GM23338 (cell line): Measurements from ENCODE around the gene FARP1.

Experiments used
- CREB1 ChIP-seq: fragments of 250-450 bp; sonication (Bioruptor Pico); IDR thresholded peaks from 2 replicates; pipeline ENCODE4 v1.5.0; 2020; ENCODE audit warnings: low read depth, mild to moderate bottlenecking, moderate library complexity
- ETS1 ChIP-seq: IDR thresholded peaks from 2 replicates; pipeline ENCODE4 v1.6.1; 2016; ENCODE audit warnings: antibody characterized with exemption
- EZH2 ChIP-seq: fragments of 200-600 bp; sonication (generic); IDR thresholded peaks from one replicate; pipeline ENCODE4 v1.8.0; 2017; ENCODE audit warnings: antibody characterized with exemption, mild to moderate bottlenecking, low read depth; ENCODE audit not compliant: unreplicated experiment
- EZH2phosphoT487 ChIP-seq: fragments of 200-600 bp; sonication (generic); IDR thresholded peaks from one replicate; pipeline ENCODE4 v1.8.1; 2018; ENCODE audit warnings: antibody characterized with exemption; ENCODE audit not compliant: unreplicated experiment
- JUNB ChIP-seq: IDR thresholded peaks from one replicate; pipeline ENCODE4 v1.6.1; 2016; ENCODE audit warnings: antibody characterized with exemption; ENCODE audit not compliant: unreplicated experiment
- NANOG ChIP-seq: IDR thresholded peaks from 2 replicates; pipeline ENCODE4 v1.6.1; 2016; ENCODE audit warnings: antibody characterized with exemption, borderline replicate concordance
- POLR2AphosphoS5 ChIP-seq: IDR thresholded peaks from 2 replicates; pipeline ENCODE4 v1.6.1; 2016; ENCODE audit warnings: antibody characterized with exemption, low read depth
- REST ChIP-seq: IDR thresholded peaks from one replicate; pipeline ENCODE4 v1.6.1; 2018; ENCODE audit warnings: antibody characterized with exemption; ENCODE audit not compliant: unreplicated experiment
- STAT1 ChIP-seq: IDR thresholded peaks from one replicate; pipeline ENCODE4 v1.6.1; 2016; ENCODE audit warnings: antibody characterized with exemption; ENCODE audit not compliant: unreplicated experiment
- ZNF114 ChIP-seq: fragments of 250-450 bp; sonication (Bioruptor Pico); IDR thresholded peaks from 2 replicates; pipeline ENCODE4 v1.5.0; 2020; ENCODE audit warnings: mild to moderate bottlenecking, moderate library complexity
- ZNF331 ChIP-seq: fragments of 250-450 bp; sonication (Bioruptor Pico); IDR thresholded peaks from 2 replicates; pipeline ENCODE4 v1.5.0; 2020; ENCODE audit warnings: low read depth, mild to moderate bottlenecking, moderate library complexity
- TF ChIP-seq, protein P1 (sequence below), 2 experiments: fragments of 200-600 bp in 1 of 2; sonication (generic) in 1 of 2; conservative IDR thresholded peaks; 2 replicates each; pipeline versions ENCODE4 v1.5.1 to v1.6.1; 2016 to 2017; ENCODE audit warnings: antibody characterized with exemption in 2 of 2, low read depth in 2 of 2, mild to moderate bottlenecking in 2 of 2, moderate library complexity in 1 of 2
- TF ChIP-seq, protein P2 (sequence below): fragments of 250-450 bp; sonication (Bioruptor Pico); IDR thresholded peaks from 2 replicates; pipeline ENCODE4 v1.5.0; 2020; ENCODE audit warnings: mild to moderate bottlenecking, moderate library complexity

DNA sequence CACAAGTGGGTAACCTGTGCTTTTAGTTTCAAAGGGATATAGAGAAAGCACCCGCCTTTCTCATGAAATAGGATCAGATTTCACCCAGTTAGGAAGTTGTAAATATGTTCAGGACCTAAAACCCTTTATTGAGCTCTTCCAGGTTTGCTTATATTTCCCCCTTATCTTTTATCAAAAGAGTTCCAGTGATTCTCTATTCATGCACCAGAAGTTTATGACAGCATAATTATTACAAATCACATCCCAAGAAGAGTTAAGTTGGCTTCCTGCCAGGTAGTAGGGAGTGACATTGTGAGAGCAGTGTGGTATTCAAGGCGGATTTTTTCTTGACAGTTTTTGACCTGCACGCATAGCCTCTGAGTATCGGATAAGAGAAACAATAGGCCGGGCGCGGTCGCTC lies 243.7 kb downstream of the FARP1 start:
- TF ChIP-seq POLR2AphosphoS5 (no peak), NANOG (no peak), EZH2 (no peak), ETS1 (no peak), REST (no peak), EZH2phosphoT487 (no peak), ZNF331 (CRISPR knock-in tag) (no peak), ZNF114 (no peak), STAT1 (no peak), JUNB (no peak), CREB1 (no peak)
- TF ChIP-seq, protein P1, sequence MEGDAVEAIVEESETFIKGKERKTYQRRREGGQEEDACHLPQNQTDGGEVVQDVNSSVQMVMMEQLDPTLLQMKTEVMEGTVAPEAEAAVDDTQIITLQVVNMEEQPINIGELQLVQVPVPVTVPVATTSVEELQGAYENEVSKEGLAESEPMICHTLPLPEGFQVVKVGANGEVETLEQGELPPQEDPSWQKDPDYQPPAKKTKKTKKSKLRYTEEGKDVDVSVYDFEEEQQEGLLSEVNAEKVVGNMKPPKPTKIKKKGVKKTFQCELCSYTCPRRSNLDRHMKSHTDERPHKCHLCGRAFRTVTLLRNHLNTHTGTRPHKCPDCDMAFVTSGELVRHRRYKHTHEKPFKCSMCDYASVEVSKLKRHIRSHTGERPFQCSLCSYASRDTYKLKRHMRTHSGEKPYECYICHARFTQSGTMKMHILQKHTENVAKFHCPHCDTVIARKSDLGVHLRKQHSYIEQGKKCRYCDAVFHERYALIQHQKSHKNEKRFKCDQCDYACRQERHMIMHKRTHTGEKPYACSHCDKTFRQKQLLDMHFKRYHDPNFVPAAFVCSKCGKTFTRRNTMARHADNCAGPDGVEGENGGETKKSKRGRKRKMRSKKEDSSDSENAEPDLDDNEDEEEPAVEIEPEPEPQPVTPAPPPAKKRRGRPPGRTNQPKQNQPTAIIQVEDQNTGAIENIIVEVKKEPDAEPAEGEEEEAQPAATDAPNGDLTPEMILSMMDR (conservative IDR thresholded peaks at IDR 0.05; ENCODE audit: low read depth in 2 of 2) = no peak
- TF ChIP-seq, protein P2, sequence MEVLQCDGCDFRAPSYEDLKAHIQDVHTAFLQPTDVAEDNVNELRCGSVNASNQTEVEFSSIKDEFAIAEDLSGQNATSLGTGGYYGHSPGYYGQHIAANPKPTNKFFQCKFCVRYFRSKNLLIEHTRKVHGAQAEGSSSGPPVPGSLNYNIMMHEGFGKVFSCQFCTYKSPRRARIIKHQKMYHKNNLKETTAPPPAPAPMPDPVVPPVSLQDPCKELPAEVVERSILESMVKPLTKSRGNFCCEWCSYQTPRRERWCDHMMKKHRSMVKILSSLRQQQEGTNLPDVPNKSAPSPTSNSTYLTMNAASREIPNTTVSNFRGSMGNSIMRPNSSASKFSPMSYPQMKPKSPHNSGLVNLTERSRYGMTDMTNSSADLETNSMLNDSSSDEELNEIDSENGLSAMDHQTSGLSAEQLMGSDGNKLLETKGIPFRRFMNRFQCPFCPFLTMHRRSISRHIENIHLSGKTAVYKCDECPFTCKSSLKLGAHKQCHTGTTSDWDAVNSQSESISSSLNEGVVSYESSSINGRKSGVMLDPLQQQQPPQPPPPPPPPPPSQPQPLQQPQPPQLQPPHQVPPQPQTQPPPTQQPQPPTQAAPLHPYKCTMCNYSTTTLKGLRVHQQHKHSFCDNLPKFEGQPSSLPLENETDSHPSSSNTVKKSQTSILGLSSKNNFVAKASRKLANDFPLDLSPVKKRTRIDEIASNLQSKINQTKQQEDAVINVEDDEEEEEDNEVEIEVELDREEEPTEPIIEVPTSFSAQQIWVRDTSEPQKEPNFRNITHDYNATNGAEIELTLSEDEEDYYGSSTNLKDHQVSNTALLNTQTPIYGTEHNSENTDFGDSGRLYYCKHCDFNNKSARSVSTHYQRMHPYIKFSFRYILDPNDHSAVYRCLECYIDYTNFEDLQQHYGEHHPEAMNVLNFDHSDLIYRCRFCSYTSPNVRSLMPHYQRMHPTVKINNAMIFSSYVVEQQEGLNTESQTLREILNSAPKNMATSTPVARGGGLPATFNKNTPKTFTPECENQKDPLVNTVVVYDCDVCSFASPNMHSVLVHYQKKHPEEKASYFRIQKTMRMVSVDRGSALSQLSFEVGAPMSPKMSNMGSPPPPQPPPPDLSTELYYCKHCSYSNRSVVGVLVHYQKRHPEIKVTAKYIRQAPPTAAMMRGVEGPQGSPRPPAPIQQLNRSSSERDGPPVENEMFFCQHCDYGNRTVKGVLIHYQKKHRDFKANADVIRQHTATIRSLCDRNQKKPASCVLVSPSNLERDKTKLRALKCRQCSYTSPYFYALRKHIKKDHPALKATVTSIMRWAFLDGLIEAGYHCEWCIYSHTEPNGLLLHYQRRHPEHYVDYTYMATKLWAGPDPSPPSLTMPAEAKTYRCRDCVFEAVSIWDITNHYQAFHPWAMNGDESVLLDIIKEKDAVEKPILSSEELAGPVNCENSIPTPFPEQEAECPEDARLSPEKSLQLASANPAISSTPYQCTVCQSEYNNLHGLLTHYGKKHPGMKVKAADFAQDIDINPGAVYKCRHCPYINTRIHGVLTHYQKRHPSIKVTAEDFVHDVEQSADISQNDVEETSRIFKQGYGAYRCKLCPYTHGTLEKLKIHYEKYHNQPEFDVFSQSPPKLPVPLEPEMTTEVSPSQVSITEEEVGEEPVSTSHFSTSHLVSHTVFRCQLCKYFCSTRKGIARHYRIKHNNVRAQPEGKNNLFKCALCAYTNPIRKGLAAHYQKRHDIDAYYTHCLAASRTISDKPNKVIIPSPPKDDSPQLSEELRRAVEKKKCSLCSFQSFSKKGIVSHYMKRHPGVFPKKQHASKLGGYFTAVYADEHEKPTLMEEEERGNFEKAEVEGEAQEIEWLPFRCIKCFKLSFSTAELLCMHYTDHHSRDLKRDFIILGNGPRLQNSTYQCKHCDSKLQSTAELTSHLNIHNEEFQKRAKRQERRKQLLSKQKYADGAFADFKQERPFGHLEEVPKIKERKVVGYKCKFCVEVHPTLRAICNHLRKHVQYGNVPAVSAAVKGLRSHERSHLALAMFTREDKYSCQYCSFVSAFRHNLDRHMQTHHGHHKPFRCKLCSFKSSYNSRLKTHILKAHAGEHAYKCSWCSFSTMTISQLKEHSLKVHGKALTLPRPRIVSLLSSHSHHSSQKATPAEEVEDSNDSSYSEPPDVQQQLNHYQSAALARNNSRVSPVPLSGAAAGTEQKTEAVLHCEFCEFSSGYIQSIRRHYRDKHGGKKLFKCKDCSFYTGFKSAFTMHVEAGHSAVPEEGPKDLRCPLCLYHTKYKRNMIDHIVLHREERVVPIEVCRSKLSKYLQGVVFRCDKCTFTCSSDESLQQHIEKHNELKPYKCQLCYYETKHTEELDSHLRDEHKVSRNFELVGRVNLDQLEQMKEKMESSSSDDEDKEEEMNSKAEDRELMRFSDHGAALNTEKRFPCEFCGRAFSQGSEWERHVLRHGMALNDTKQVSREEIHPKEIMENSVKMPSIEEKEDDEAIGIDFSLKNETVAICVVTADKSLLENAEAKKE = no peak
